Measurements from ENCODE around the gene TAF3.

Gene TAF3

GRCh38 chr10:8037199-8037801 is 219.0 kb downstream of the TAF3 start:
- H3K4me1 Mint-ChIP-seq = peaks cover 23% of the 10 kb centered on the region
- DNase-seq = no peak
- H3K36me3 Mint-ChIP-seq = peaks cover 8% of the 10 kb centered on the region
- H3K27ac Mint-ChIP-seq = peak overlapping the region; percentile 82
- peaks cover 99% of the 10 kb centered on the region for H3K27me3 Mint-ChIP-seq
- peak overlapping the region; percentile 8 for H3K4me3 Mint-ChIP-seq
- CTCF ChIA-PET = no interaction called here
- H3K9me3 Mint-ChIP-seq = no peaks in the 10 kb centered on the region

GRCh38 chr10:8037941-8038894 is 219.9 kb downstream of the TAF3 start:
- no peak for DNase-seq
- peaks cover 31% of the 10 kb centered on the region for H3K4me1 Mint-ChIP-seq
- no peaks in the 10 kb centered on the region for H3K9me3 Mint-ChIP-seq
- CTCF ChIA-PET = interaction anchor here (1.9 kb wide), 1 partner anchor 14 kb away, joined by 5 read pairs; no protein-coding TSS in a partner anchor
- peaks cover 11% of the 10 kb centered on the region for H3K36me3 Mint-ChIP-seq
- peak overlapping the region; percentile 14 for H3K4me3 Mint-ChIP-seq
- peak overlapping the region; percentile 61 for H3K27ac Mint-ChIP-seq
- H3K27me3 Mint-ChIP-seq = peaks cover 99% of the 10 kb centered on the region

- Mint-ChIP-seq H3K4me1 (peaks cover 40% of the 10 kb centered on the region), H3K4me3 (no peak overlapping the region), H3K9me3 (no peaks in the 10 kb centered on the region)
Observed at GRCh38 chr10:8039321-8039881, 221.1 kb downstream of the TAF3 start.

GRCh38 chr10:8040651-8041050 is 222.3 kb downstream of the TAF3 start:
- Mint-ChIP-seq H3K27me3 (peaks cover 99% of the 10 kb centered on the region), H3K4me3 (no peak overlapping the region), H3K9me3 (no peaks in the 10 kb centered on the region), H3K36me3 (peaks cover 10% of the 10 kb centered on the region), H3K27ac (no peak overlapping the region), H3K4me1 (peaks cover 44% of the 10 kb centered on the region)
- no peak for DNase-seq
- CTCF ChIA-PET = interaction anchor here (0.7 kb wide), 1 partner anchor 221 kb away, joined by 3 read pairs; no protein-coding TSS in a partner anchor

More at GRCh38 chr10:8039321-8039881, 221.1 kb downstream of the TAF3 start:
- peaks cover 14% of the 10 kb centered on the region for H3K36me3 Mint-ChIP-seq
- H3K27me3 Mint-ChIP-seq = peaks cover 99% of the 10 kb centered on the region
- peak overlapping the region; percentile 1 for H3K27ac Mint-ChIP-seq
- CTCF ChIA-PET = interaction anchor here (1.9 kb wide), 1 partner anchor 13 kb away, joined by 5 read pairs; no protein-coding TSS in a partner anchor
- no peak for DNase-seq

GRCh38 chr10:8041284-8041991 is 223.1 kb downstream of the TAF3 start:
- Mint-ChIP-seq H3K27me3 (peaks cover 99% of the 10 kb centered on the region), H3K4me3 (no peak overlapping the region), H3K27ac (peak overlapping the region; percentile 28), H3K36me3 (peaks cover 10% of the 10 kb centered on the region), H3K4me1 (peaks cover 51% of the 10 kb centered on the region), H3K9me3 (no peaks in the 10 kb centered on the region)
- CTCF ChIA-PET = interaction anchor here (1.3 kb wide), 1 partner anchor 11 kb away, joined by 4 read pairs; no protein-coding TSS in a partner anchor
- no peak for DNase-seq

GRCh38 chr10:8041992-8042720 is 223.9 kb downstream of the TAF3 start:
- Mint-ChIP-seq H3K4me3 (no peak overlapping the region), H3K27ac (peak overlapping the region; percentile 28), H3K27me3 (peaks cover 99% of the 10 kb centered on the region), H3K36me3 (peaks cover 10% of the 10 kb centered on the region), H3K9me3 (no peaks in the 10 kb centered on the region), H3K4me1 (peaks cover 52% of the 10 kb centered on the region)
- CTCF ChIA-PET = interaction anchor here (1.3 kb wide), 1 partner anchor 10 kb away, joined by 4 read pairs; no protein-coding TSS in a partner anchor
- DNase-seq = no peak

GRCh38 chr10:8042721-8043568 is 224.6 kb downstream of the TAF3 start:
- Mint-ChIP-seq H3K27ac (peak overlapping the region; percentile 5), H3K9me3 (no peaks in the 10 kb centered on the region), H3K36me3 (peaks cover 9% of the 10 kb centered on the region), H3K27me3 (peaks cover 99% of the 10 kb centered on the region), H3K4me3 (peak overlapping the region; percentile 14), H3K4me1 (peaks cover 47% of the 10 kb centered on the region)
- no peak for DNase-seq
- CTCF ChIA-PET = interaction anchor here (0.6 kb wide), 1 partner anchor 380 kb away, joined by 3 read pairs; no protein-coding TSS in a partner anchor

- CTCF ChIA-PET = interaction anchor here (0.6 kb wide), 1 partner anchor 379 kb away, joined by 3 read pairs; no protein-coding TSS in a partner anchor
- Mint-ChIP-seq H3K4me3 (no peak overlapping the region), H3K36me3 (peaks cover 6% of the 10 kb centered on the region), H3K9me3 (no peaks in the 10 kb centered on the region), H3K4me1 (peaks cover 51% of the 10 kb centered on the region), H3K27ac (peak overlapping the region; percentile 56), H3K27me3 (peaks cover 99% of the 10 kb centered on the region)
- DNase-seq = no peak
Observed at GRCh38 chr10:8043569-8044306, 225.4 kb downstream of the TAF3 start.

GRCh38 chr10:8044331-8044907 is 226.1 kb downstream of the TAF3 start:
- Mint-ChIP-seq H3K4me1 (peaks cover 57% of the 10 kb centered on the region), H3K36me3 (peaks cover 6% of the 10 kb centered on the region), H3K27me3 (peaks cover 99% of the 10 kb centered on the region), H3K27ac (peak overlapping the region; percentile 56), H3K9me3 (no peaks in the 10 kb centered on the region), H3K4me3 (no peak overlapping the region)
- CTCF ChIA-PET = no interaction called here
- no peak for DNase-seq

GRCh38 chr10:8044908-8045725 is 226.8 kb downstream of the TAF3 start:
- H3K36me3 Mint-ChIP-seq = peaks cover 6% of the 10 kb centered on the region
- H3K4me3 Mint-ChIP-seq = peak overlapping the region; percentile 7
- peaks cover 59% of the 10 kb centered on the region for H3K4me1 Mint-ChIP-seq
- no peak overlapping the region for H3K27ac Mint-ChIP-seq
- peaks cover 99% of the 10 kb centered on the region for H3K27me3 Mint-ChIP-seq
- no peaks in the 10 kb centered on the region for H3K9me3 Mint-ChIP-seq
- CTCF ChIA-PET = interaction anchor here (0.5 kb wide), 1 partner anchor 102 kb away, joined by 3 read pairs; no protein-coding TSS in a partner anchor
- no peak for DNase-seq

All from activated naive CD4-positive, alpha-beta T cell treated with anti-CD3 and anti-CD28 coated beads, Interleukin-2, amount 10 ng/mL, durations not matched to agents 7 days and 5 days (primary cell).